GM18861 (cell line): ENCODE data around the gene SDK2.

Source experiments
- ATAC-seq: cut with Tn5 transposase; IDR thresholded peaks from one replicate; pipeline ENCODE4 v1.9.1; 2021; ENCODE audit not compliant: unreplicated experiment

The SDK2 gene

GRCh38 chr17:73634629-73635028 lies 9.6 kb downstream of the SDK2 start:
- ATAC-seq: no peak

GRCh38 chr17:73633736-73634135 lies 10.5 kb downstream of the SDK2 start:
- no peak for ATAC-seq

GRCh38 chr17:73632513-73632912 lies 11.7 kb downstream of the SDK2 start:
- no peak for ATAC-seq

GRCh38 chr17:73630965-73631595 lies 13.2 kb downstream of the SDK2 start:
- no peak for ATAC-seq

- no peak for ATAC-seq
These were observed 13.7 kb downstream of the SDK2 start for GRCh38 chr17:73630531-73630930.

GRCh38 chr17:73628642-73629552 lies 15.3 kb downstream of the SDK2 start:
- no peak for ATAC-seq

GRCh38 chr17:73625991-73626673 lies 18.1 kb downstream of the SDK2 start:
- ATAC-seq: no peak

GRCh38 chr17:73625006-73625405 lies 19.2 kb downstream of the SDK2 start:
- no peak for ATAC-seq

- ATAC-seq: no peak
These were observed 19.7 kb downstream of the SDK2 start for GRCh38 chr17:73624496-73624988.

GRCh38 chr17:73623818-73624217 lies 20.4 kb downstream of the SDK2 start:
- no peak for ATAC-seq

GRCh38 chr17:73623247-73623646 lies 21.0 kb downstream of the SDK2 start:
- ATAC-seq: no peak

- ATAC-seq: no peak
These were observed 21.9 kb downstream of the SDK2 start for GRCh38 chr17:73622381-73622780.

- no peak for ATAC-seq
These were observed 22.6 kb downstream of the SDK2 start for GRCh38 chr17:73621685-73622084.

- ATAC-seq: no peak
These were observed 23.8 kb downstream of the SDK2 start for GRCh38 chr17:73620414-73620813.

- ATAC-seq: no peak
These were observed 26.7 kb downstream of the SDK2 start for GRCh38 chr17:73617501-73617900.

- ATAC-seq: no peak
These were observed 27.3 kb downstream of the SDK2 start for GRCh38 chr17:73616873-73617404.

- no peak for ATAC-seq
These were observed 27.9 kb downstream of the SDK2 start for GRCh38 chr17:73616120-73616872.

- ATAC-seq: no peak
These were observed 30.0 kb downstream of the SDK2 start for GRCh38 chr17:73614256-73614655.

- ATAC-seq: no peak
These were observed 30.7 kb downstream of the SDK2 start for GRCh38 chr17:73613271-73614233.
